Measurements from ENCODE around the gene CACFD1.
A peak's percentile ranks its signal among the peaks of the same experiment; 100 is the strongest.

The CACFD1 gene

GRCh38 chr9:133464638-133465037, 4.9 kb downstream of the CACFD1 start:
- Histone ChIP-seq H3K27me3 (no peaks in the 10 kb centered on the region), H3K36me3 (peaks cover 0 to 32% (median 8%) of the 10 kb centered on the region in 11 experiments; a peak in 8 of 22 replicates), H3K4me3 (no peak overlapping the region), H3K4me1 (peaks cover 21 to 56% (median 46%) of the 10 kb centered on the region in 10 experiments), H3K4me2 (peak overlapping the region in 3 of 11 experiments; percentile 11 to 89 (median 88); a peak in 1 of 22 replicates), H3K9ac (peak overlapping the region in 2 of 11 experiments; percentile 4 to 14; a peak in 2 of 22 replicates), H3K9me3 (replicated peaks in 1 of 11) (no peaks in the 10 kb centered on the region), H4K20me1 (peaks cover 0 to 84% (median 46%) of the 10 kb centered on the region in 11 experiments; a peak in 17 of 22 replicates), H3K27ac (no peak overlapping the region)
- TF ChIP-seq Cebpa-rat (IDR thresholded peaks at IDR 0.05) = no peak

- peaks cover 15 to 49% (median 40%) of the 10 kb centered on the region in 10 experiments for H3K4me1 ChIP-seq
- H3K27ac ChIP-seq = no peak overlapping the region
- no peak overlapping the region for H3K4me3 ChIP-seq
- peaks cover 0 to 91% (median 44%) of the 10 kb centered on the region in 11 experiments; a peak in 17 of 22 replicates for H4K20me1 ChIP-seq
- no peak overlapping the region for H3K9ac ChIP-seq
- no peak for TF ChIP-seq Cebpa-rat (IDR thresholded peaks at IDR 0.05)
- no peak overlapping the region for H3K4me2 ChIP-seq
- H3K9me3 ChIP-seq (replicated peaks in 1 of 11) = no peaks in the 10 kb centered on the region
- no peaks in the 10 kb centered on the region for H3K27me3 ChIP-seq
- peaks cover 0 to 35% (median 8%) of the 10 kb centered on the region in 11 experiments; a peak in 11 of 22 replicates for H3K36me3 ChIP-seq
Measured at GRCh38 chr9:133465984-133466383, 6.2 kb downstream of the CACFD1 start.

- Histone ChIP-seq H3K4me3 (no peak overlapping the region), H4K20me1 (peaks cover 0 to 91% (median 34%) of the 10 kb centered on the region in 11 experiments; a peak in 18 of 22 replicates), H3K9ac (no peak overlapping the region), H3K9me3 (replicated peaks in 1 of 11) (no peaks in the 10 kb centered on the region), H3K36me3 (peaks cover 0 to 46% (median 15%) of the 10 kb centered on the region in 11 experiments; a peak in 15 of 22 replicates), H3K27ac (no peak overlapping the region), H3K27me3 (no peaks in the 10 kb centered on the region), H3K4me2 (no peak overlapping the region), H3K4me1 (peaks cover 7 to 38% (median 30%) of the 10 kb centered on the region in 10 experiments)
- TF ChIP-seq Cebpa-rat (IDR thresholded peaks at IDR 0.05) = no peak
Measured at GRCh38 chr9:133467101-133467500, 7.3 kb downstream of the CACFD1 start.

DNA sequence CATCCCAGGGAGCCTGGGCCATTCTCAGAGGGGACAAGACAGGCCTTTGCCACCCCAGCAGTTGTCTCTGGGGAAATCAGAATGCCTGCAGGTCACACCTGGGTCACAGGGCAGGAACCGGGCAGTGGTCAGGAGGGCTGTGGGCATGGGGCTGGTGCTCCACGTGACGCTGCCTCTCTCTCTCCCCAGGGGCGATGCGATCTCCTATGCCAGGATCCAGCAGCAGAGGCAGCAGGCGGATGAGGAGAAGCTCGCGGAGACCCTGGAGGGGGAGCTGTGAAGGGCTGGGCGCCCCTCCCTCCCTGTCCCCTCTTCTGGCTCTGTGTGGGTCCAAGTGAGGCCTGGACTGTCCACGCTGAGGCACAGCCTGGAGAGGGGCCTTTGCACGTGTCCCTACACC, 8.6 kb downstream of the CACFD1 start:
- peaks cover 0 to 59% (median 26%) of the 10 kb centered on the region in 11 experiments; a peak in 20 of 22 replicates for H3K36me3 ChIP-seq
- peaks cover 0 to 91% (median 26%) of the 10 kb centered on the region in 11 experiments; a peak in 20 of 22 replicates for H4K20me1 ChIP-seq
- H3K9ac ChIP-seq = peak overlapping the region in 1 of 11 experiments; percentile 13; a peak in 1 of 22 replicates
- H3K27ac ChIP-seq = no peak overlapping the region
- no peaks in the 10 kb centered on the region for H3K9me3 ChIP-seq (replicated peaks in 1 of 11)
- no peak for TF ChIP-seq Cebpa-rat (IDR thresholded peaks at IDR 0.05)
- H3K27me3 ChIP-seq = no peaks in the 10 kb centered on the region
- peaks cover 0 to 26% (median 18%) of the 10 kb centered on the region in 10 experiments; a peak in 17 of 20 replicates for H3K4me1 ChIP-seq
- no peak overlapping the region for H3K4me3 ChIP-seq
- H3K4me2 ChIP-seq = no peak overlapping the region

GRCh38 chr9:133468777-133469421, 9.1 kb downstream of the CACFD1 start:
- H4K20me1 ChIP-seq = peaks cover 0 to 91% (median 22%) of the 10 kb centered on the region in 11 experiments; a peak in 20 of 22 replicates
- no peaks in the 10 kb centered on the region for H3K9me3 ChIP-seq (replicated peaks in 1 of 11)
- H3K4me3 ChIP-seq = no peak overlapping the region
- H3K27me3 ChIP-seq = no peaks in the 10 kb centered on the region
- no peak overlapping the region for H3K27ac ChIP-seq
- TF ChIP-seq Cebpa-rat (IDR thresholded peaks at IDR 0.05) = no peak
- peaks cover 0 to 59% (median 31%) of the 10 kb centered on the region in 11 experiments; a peak in 21 of 22 replicates for H3K36me3 ChIP-seq
- no peak overlapping the region for H3K4me2 ChIP-seq
- H3K4me1 ChIP-seq = peaks cover 3 to 30% (median 18%) of the 10 kb centered on the region in 10 experiments
- 0 out of 22 replicates have a peak overlapping the region, but pooled peaks of 2 of the 11 experiments have one; percentile 1 to 13 for H3K9ac ChIP-seq

GRCh38 chr9:133470427-133470924, 10.7 kb downstream of the CACFD1 start:
- no peak overlapping the region for H3K27ac ChIP-seq
- H3K4me1 ChIP-seq = peaks cover 16 to 41% (median 23%) of the 10 kb centered on the region in 10 experiments
- H3K4me2 ChIP-seq = no peak overlapping the region
- no peaks in the 10 kb centered on the region for H3K27me3 ChIP-seq
- H3K4me3 ChIP-seq = no peak overlapping the region
- no peak for TF ChIP-seq Cebpa-rat (IDR thresholded peaks at IDR 0.05)
- peaks cover 0 to 91% (median 25%) of the 10 kb centered on the region in 11 experiments; a peak in 18 of 22 replicates for H4K20me1 ChIP-seq
- peaks cover 0 to 67% (median 39%) of the 10 kb centered on the region in 11 experiments; a peak in 21 of 22 replicates for H3K36me3 ChIP-seq
- no peaks in the 10 kb centered on the region for H3K9me3 ChIP-seq (replicated peaks in 1 of 11)
- 0 out of 22 replicates have a peak overlapping the region, but pooled peaks of 1 of the 11 experiments have one; percentile 5 for H3K9ac ChIP-seq

GRCh38 chr9:133470988-133471387, 11.2 kb downstream of the CACFD1 start:
- H3K4me1 ChIP-seq = peaks cover 16 to 46% (median 27%) of the 10 kb centered on the region in 10 experiments
- peaks cover 0 to 93% (median 30%) of the 10 kb centered on the region in 11 experiments; a peak in 17 of 22 replicates for H4K20me1 ChIP-seq
- peaks cover 0 to 72% (median 45%) of the 10 kb centered on the region in 11 experiments; a peak in 21 of 22 replicates for H3K36me3 ChIP-seq
- no peak overlapping the region for H3K27ac ChIP-seq
- H3K9me3 ChIP-seq (replicated peaks in 1 of 11) = no peaks in the 10 kb centered on the region
- no peaks in the 10 kb centered on the region for H3K27me3 ChIP-seq
- no peak overlapping the region for H3K4me2 ChIP-seq
- TF ChIP-seq Cebpa-rat (IDR thresholded peaks at IDR 0.05) = no peak
- 0 out of 22 replicates have a peak overlapping the region, but pooled peaks of 1 of the 11 experiments have one; percentile 5 for H3K9ac ChIP-seq
- H3K4me3 ChIP-seq = no peak overlapping the region

GRCh38 chr9:133471551-133472276, 11.9 kb downstream of the CACFD1 start:
- no peak overlapping the region for H3K4me2 ChIP-seq
- peaks cover 0 to 79% (median 52%) of the 10 kb centered on the region in 11 experiments; a peak in 20 of 22 replicates for H3K36me3 ChIP-seq
- H3K9ac ChIP-seq = no peak overlapping the region
- no peaks in the 10 kb centered on the region for H3K9me3 ChIP-seq (replicated peaks in 1 of 11)
- peaks cover 20 to 53% (median 33%) of the 10 kb centered on the region in 10 experiments for H3K4me1 ChIP-seq
- no peaks in the 10 kb centered on the region for H3K27me3 ChIP-seq
- no peak overlapping the region for H3K4me3 ChIP-seq
- TF ChIP-seq Cebpa-rat (IDR thresholded peaks at IDR 0.05) = no peak
- H3K27ac ChIP-seq = no peak overlapping the region
- H4K20me1 ChIP-seq = peaks cover 0 to 100% (median 30%) of the 10 kb centered on the region in 11 experiments; a peak in 18 of 22 replicates
